ENCODE measurements around the gene UBE3A. TPM values are rescaled to one million over a fixed set of nuclear protein-coding genes. Genes with fewer than 3 reads are reported as not detected.

UBE3A gene
- total RNA-seq, result 57.4 and 67.7 TPM in 2 replicates

DNA sequence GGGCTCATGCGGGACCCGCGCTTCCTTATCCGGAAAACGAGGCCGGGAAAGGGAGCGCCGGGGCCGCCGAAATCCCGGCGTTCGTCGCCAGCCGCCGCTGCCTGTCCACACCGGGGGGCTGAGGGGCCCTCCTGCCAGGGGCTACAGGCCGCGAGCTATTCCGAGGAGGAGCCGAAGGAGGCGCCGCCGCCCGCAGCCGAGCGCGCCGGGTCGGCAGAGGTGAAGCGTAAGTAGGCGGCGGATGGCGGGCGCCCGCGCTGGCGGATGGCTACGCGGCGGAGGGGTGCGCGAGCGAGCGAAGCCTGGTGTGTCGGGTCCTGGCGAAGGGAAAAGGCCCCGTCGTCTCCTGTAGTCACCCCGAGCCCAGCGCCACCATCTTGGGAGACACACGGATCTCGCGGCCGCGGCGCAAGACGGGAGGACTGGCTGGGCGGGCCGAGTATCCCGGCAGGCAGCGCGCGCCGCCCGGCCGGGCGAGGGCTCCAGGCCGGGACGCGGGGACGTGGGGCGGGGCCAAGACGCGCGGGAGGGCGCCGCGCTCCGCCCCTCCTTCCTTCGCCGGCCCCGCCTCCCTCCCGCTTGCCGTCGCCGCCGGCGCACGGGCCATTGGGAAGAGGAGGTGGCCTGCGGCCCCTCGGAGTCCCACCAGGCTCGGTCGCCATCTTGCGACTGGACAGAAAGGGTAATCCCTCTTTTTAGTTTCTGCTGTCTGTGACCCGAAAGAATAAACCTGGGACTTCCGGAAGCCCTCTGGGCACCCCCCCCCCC is at the start of gene UBE3A:
Gene UBE3A (minus strand): TSS at position 424 of the 768 bp plus-strand sequence. CDS start 29,917 bp downstream, outside the sequence.
- peak; percentile 68 for DNase-seq (ENCODE audit: low read depth)
- H3K36me3 ChIP-seq (ENCODE audit: control insufficient read depth, insufficient read depth, low read length), result no peaks in the 10 kb centered on the region
- H3K4me3 ChIP-seq (ENCODE audit: low read depth, low read length), result peak within 1 kb of the TSS; percentile 94
- no peak for FAIRE-seq
- no peaks in the 10 kb centered on the region for H3K27me3 ChIP-seq (ENCODE audit: control insufficient read depth, insufficient read depth, low read length)
- TF ChIP-seq CTCF (IDR thresholded peaks at IDR 0.05; ENCODE audit: insufficient read depth, low read length, severe bottlenecking), result no peak

GRCh38 chr15:25487226-25487884 is 48.5 kb upstream of the UBE3A start:
- H3K27me3 ChIP-seq (ENCODE audit: control insufficient read depth, insufficient read depth, low read length), result no peaks in the 10 kb centered on the region
- no peak for TF ChIP-seq CTCF (IDR thresholded peaks at IDR 0.05; ENCODE audit: insufficient read depth, low read length, severe bottlenecking)
- DNase-seq (ENCODE audit: low read depth) (no peak), FAIRE-seq (no peak)
- no peak overlapping the region for H3K4me3 ChIP-seq (ENCODE audit: low read depth, low read length)
- no peaks in the 10 kb centered on the region for H3K36me3 ChIP-seq (ENCODE audit: control insufficient read depth, insufficient read depth, low read length)

DNA sequence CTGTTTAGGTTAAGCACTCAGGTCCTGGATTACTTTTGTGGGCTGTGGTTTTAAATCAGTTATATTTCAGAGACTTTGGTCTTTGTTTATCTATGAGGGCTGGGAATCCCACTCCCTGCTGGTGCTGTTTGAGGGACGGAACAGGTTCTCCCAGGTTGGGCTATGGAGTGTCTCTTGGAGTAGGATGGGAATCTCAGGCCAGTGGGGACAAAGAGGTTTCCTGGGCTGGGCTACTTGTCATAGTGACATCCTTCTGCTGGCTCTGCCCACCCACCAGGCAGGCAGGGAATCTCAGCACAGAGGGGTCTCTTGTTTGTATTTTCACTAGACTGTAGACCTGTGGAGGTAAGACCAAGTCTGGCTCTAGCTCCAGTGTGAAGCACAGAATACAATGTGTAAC is 47.2 kb upstream of the UBE3A start:
- DNase-seq (ENCODE audit: low read depth) (no peak), FAIRE-seq (no peak)
- Histone ChIP-seq H3K4me3 (ENCODE audit: low read depth, low read length) (no peak overlapping the region), H3K36me3 (ENCODE audit: control insufficient read depth, insufficient read depth, low read length) (no peaks in the 10 kb centered on the region), H3K27me3 (ENCODE audit: control insufficient read depth, insufficient read depth, low read length) (no peaks in the 10 kb centered on the region)
- no peak for TF ChIP-seq CTCF (IDR thresholded peaks at IDR 0.05; ENCODE audit: insufficient read depth, low read length, severe bottlenecking)

DNA sequence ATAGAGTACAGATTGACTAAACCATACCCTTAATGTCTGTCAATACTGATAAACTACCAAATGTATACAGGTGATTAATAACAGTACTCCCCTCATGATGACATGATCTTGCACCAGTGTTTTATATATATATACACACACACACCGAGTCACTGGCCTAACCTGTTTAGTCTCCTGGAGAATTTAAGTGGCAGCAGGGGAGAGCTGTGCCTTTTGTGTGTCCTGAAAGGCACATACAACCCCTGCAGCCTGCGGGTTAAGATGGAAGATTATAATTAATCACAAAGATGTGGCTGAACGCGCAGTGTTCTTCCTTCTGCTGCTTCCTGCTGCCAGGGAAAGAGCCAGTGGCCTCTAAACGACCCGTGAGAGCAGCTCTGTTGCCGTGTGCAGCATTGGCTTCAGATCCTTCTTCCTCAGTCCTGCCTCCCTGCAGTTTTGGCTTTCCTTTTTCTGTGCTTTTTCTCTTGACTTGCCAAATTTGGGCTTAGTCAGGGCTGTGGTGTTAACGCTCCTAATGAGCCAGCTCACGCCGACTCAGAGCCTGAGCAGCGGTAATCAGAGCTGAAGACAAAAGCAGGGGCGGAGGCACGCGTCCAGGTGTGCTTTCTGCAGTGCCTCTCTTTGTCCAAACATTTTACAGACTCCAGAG is 42.5 kb upstream of the UBE3A start:
- peak; percentile 68 for DNase-seq (ENCODE audit: low read depth)
- TF ChIP-seq CTCF (IDR thresholded peaks at IDR 0.05; ENCODE audit: insufficient read depth, low read length, severe bottlenecking), result no peak
- Histone ChIP-seq H3K4me3 (ENCODE audit: low read depth, low read length) (no peak overlapping the region), H3K36me3 (ENCODE audit: control insufficient read depth, insufficient read depth, low read length) (no peaks in the 10 kb centered on the region), H3K27me3 (ENCODE audit: control insufficient read depth, insufficient read depth, low read length) (no peaks in the 10 kb centered on the region)
- no peak for FAIRE-seq

- no peaks in the 10 kb centered on the region for H3K27me3 ChIP-seq (ENCODE audit: control insufficient read depth, insufficient read depth, low read length)
- TF ChIP-seq CTCF (IDR thresholded peaks at IDR 0.05; ENCODE audit: insufficient read depth, low read length, severe bottlenecking), result no peak
- no peak for FAIRE-seq
- DNase-seq (ENCODE audit: low read depth), result no peak
- no peaks in the 10 kb centered on the region for H3K36me3 ChIP-seq (ENCODE audit: control insufficient read depth, insufficient read depth, low read length)
- no peak overlapping the region for H3K4me3 ChIP-seq (ENCODE audit: low read depth, low read length)
Observed at GRCh38 chr15:25478313-25478712, 39.5 kb upstream of the UBE3A start.
